ENCODE measurements around the gene BECN2.
A peak's percentile ranks its signal among the peaks of the same experiment; 100 is the strongest.
"Not testable (repeated sequence)": the region's sequence is repeated elsewhere in the genome, so short reads cannot be mapped to it uniquely, and the experiment has no call there.

The BECN2 gene

DNA sequence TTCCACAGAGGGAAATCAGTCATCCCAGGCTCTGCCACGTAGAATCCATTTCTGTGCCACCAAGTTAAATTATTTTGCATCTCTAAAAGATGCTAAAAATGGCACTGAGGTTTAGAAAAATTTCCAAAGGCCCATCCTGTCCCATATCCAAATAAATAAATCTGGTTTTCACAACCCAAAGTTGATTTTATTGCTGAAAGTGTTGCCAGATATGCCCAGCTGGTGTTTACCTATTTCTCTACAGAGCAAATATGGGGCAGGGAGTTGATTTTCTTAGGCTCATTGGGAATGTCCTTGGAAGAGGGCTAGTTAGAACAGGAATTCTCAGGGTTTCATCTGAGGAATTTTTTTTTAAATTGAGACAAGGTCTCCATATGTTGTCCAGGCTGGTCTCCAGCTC is 22.4 kb downstream of the BECN2 start:
- no peak for DNase-seq (ENCODE audit: low read depth)

DNA sequence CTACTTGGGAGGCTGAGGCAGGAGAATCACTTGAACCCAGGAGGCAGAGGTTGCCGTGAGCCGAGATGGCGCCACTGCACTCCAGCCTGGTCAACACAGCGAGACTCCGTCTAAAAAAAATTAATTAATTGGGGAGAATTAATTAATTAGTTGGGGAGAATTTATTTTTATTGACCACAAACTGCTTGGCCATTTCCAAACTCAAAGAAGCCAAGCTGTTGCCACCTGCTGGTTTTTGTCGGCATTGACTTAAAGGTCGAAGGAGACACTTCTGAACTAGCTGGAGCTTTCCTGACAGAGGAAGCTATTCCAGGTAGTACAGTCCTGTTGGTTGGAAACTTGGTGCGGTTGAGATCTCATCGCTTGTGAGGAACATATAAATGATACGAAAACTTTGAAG is 28.2 kb downstream of the BECN2 start:
- DNase-seq (ENCODE audit: low read depth): no peak

DNA sequence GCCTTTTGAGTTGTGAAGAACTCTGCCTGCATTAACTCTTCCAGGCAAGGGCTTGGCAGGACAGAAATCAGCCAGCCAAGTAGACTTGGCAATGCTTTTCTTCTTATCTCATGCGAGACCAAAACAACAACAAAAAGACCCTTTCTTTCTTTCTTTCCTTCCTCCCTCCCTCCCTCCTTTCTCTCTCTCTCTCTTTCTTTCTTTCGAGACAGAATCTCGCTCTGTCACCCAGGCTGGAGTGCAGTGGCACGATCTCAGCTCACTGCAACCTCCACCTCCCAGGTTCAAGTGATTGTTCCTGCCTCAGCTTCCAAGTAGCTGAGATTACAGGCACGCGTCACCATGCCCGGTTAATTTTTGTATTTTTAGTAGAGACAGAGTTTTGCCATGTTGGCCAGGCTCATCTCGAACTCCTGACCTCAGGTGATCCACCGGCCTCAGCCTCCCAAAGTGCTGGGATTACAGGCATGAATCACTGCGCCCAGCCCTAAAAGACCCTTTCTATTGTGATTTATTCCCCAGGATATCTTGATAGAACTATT is 30.9 kb downstream of the BECN2 start:
- not testable (repeated sequence) for DNase-seq (ENCODE audit: low read depth)

DNA sequence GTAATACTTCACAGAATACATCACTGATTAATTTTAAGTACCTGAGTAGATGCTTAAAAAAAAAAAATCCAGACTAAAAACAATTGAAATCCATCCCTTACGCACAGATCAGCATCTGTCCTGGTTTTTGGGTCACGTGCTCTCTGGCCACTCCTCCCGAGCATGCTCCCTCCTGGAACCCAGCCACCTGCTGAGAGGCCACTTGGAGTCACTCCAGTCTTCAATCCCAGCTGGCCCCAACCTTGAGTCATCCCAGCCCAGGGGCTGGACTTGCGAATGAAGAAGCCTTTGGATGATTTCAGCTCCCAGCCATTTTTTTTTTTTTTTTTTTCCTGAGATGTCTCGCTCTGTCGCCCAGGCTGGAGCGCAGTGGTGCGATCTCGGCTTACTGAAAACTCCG is 32.5 kb downstream of the BECN2 start:
- peak; percentile 88 for DNase-seq (ENCODE audit: low read depth)

DNA sequence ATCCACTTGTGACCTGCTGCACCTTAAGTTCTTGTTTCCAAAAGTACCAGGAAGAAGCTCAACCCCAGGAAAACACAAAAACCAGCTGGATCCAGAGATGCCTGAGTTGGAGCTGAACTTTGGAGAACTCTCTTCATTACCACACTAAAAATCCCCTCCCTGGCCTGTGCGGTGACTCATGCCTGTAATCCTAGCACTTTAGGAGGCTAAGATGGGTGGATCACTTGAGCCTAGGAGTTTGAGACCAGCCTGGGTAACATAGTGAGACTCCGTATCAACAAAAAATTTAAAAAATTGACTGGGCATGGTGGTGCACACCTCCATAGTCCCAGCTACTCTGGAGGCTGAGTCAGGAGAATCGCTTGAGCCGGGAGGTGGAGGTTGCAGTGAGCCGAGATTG is 35.2 kb downstream of the BECN2 start:
- no peak for DNase-seq (ENCODE audit: low read depth)

DNA sequence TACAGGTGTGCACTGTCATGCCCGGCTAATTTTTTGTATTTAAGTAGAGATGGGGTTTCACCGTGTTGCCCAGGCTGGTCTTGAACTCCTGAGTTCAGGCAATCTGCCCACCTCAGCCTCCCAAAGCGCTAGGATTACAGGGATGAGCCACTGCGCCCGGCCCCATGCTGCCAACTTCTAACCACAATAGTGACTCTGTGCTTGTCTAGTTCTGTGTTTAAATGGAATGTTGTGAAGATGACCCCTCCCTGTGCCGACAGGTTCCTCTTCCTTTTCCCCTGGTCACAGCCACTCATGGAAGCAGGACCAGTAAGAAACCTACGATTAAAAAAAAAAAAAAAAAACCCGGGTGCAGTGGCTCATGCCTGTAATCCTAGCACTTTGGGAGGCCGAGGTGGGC is 36.6 kb downstream of the BECN2 start:
- no peak for DNase-seq (ENCODE audit: low read depth)

DNA sequence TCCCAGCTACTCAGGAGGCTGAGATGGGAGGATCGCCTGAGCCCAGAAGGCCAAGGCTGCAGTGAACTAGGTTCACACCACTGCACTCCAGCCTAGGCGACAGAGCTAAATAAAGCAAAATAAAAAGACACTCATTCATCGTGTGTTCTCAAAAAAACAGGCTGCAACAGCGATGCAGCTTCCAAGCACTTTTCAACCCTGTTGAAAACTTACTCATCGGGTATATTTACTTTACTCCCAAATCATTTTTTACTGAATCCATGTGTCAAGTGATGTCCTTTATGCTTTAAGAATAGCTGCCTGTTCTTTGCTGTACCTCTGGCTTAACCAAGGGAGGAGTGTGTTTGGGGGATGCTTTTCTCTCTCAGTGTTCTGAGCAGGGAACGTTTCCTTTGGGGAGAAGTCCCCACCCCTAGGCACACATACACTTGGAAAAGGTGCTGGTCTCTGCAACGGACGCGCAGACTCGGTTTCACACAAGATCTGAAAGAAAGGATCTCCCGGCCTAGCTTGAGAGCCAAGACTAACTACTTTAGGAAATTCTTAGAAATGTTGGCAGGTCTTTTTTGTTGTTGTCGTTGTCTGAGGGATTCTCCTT is 39.9 kb downstream of the BECN2 start:
- no peak for DNase-seq (ENCODE audit: low read depth)

DNA sequence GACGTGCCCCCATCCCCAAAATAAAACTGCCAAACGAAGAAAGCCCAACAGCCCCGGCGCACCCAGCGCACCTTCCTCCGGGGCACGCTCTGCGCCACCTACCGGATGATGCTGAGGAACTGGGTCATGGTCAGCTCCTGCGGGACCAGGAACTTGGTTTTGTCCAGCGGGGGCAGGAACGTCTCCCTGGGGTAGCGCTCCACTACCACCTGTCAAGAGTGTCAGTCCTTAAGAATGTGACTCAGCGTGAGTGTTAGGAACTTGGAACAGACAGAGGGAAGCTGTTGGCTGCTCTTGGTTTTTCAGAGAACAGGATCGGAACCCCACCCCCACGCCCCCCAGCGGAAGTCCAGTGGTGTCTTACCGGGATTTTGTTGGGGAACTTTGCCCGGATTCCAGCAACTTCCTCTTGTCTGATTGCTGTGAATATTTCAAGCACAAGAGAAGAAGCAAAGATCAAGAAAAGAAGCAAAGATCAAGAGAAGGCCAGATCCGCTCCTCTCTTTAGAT is 40.9 kb downstream of the BECN2 start:
- peak; percentile 33 for DNase-seq (ENCODE audit: low read depth)

DNA sequence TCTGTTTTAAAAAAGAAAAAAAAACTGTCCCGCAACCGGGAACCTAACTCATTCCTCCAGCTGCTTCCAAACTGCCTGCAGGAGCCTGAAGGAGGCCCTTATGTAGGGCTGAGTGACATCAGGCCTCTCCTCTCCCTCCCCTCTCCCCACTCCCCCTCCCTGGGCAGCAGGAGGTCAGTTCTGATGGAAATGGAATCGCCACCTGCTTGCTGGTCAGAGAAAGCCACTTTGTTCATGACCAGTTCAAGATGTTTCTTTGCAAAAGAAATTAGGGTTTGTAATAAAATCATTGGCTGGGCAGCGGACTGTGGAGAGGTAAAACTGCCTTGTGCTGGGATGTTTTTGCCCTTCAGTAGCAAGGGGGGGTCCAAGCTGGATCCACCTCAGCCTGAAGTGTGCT is 41.5 kb downstream of the BECN2 start, which contains the start of gene MAP1LC3C:
MAP1LC3C (minus strand) TSS at position 73 of the 400 bp plus-strand sequence. CDS start 90 bp downstream, outside the sequence.
- DNase-seq (ENCODE audit: low read depth): no peak

DNA sequence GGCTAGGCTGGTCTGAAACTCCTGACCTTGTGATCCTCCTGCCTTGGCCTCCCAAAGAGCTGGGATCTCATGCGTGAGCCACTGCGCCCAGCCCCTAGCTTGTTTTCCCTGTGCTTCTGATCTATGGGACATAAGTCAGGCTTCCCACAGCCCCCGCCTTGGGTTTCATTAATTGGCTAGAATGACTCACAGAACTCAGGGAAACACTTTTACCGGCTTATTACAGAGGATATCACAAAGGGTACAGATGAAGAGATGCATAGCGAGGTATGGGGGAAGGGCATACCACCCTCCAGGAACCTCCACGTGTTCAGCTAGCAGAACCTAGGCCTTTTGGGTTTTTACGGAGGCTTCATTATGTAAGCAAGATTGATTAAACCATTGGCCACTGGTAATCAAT is 42.9 kb downstream of the BECN2 start:
- no peak for DNase-seq (ENCODE audit: low read depth)

DNA sequence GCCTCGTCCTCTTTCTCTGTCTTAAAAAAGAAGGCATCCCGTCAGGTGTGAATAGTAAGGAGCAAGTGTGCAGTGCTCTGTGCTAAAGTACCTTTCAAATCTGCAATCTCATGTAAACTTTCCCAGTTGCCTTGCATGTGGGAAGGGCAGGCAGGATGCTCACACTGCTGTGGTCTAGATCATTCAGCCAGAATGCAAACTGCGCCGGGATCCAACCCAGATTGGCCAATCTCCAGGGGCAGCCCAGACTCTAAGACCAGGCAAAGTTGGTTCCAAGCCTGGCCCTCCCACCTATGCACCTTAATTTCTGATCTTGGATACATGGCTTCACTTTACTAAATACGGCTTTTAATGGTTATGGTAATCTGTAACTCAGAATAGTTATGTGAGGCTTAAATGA is 44.5 kb downstream of the BECN2 start:
- DNase-seq (ENCODE audit: low read depth): no peak

DNA sequence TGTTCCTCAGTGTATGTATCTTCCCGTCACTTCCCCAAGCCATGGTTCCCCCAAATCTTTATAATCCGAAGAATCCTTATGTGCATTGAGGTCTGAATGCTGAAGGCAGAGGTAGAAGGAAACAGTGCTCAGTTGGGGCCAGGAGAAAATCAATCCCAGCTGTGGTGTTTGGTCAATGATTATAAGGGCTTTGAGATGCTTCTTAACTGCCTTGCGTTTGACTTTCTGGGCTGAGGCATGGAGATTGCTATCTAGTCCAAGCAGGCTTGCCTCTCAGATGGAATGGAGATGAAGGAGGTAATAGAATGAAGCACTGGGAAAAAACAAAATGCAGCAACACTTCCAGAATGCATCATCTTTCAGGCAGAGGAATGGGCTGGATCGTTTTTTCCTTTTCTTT is 44.9 kb downstream of the BECN2 start:
- DNase-seq (ENCODE audit: low read depth): no peak

DNA sequence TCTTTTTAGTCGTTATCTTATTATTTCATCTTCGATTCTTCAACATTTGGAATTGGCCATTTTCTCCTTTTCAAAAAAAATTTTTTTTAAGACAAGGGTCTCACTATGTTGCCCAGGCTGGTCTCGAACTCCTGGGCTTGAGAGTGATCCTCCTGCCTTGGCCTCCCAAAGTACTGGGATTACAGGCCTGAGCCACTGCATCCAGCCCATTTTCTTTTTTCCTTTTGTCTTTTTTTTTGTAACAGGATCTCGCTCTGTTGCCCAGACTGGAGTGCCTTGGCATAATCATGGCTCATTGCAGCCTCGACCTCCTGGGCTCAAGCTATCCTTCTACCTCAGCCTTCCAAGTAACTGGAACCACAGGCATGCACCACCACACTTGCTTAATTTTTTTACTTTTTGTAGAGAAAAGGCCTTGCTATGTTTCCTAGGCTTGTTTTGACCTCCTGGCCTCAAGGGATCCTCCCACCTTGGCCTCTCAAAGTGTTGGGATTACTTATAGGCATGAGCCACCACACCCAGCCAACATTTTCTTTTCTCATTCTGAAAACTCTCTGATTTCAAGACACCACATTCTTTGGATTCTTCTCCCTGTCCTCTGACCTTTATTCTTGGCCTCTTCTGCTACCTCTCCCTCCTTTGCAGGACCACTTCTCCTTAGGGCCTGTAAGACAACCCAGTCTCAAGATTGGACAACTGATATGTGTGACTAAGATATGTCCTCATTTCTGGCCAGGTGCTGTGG is 47.4 kb downstream of the BECN2 start:
- DNase-seq (ENCODE audit: low read depth): peak; percentile 50

DNA sequence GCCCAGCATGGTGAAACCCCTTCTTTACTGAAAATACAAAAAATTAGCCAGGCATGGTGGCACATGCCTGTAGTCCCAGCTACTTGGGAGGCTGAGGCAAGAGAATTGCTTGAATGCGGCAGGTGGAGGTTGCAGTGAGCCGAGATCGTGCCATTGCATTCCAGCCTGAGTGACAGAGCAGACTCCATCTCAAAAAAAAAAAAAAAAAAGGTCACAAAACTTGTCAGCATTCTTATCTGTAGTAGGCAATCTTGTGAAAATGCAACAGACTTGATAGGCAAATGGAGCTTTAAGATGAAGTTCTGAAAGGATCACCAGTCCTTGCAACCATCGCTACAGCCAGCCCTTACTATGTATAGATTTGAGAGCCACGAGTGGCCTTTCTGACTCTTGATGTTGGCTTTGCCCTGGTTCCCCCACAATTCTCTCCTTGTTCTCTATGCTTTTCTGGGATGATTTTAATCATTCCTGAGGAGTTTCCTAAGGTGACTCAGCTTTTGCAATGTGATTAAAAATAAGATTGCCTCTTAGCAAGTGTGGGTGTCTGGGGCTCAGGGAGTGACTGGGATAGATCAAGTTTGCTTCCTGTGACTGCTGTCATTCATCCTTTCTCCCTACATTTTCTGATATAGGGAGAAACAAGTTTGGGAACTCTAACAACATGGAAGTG is 48.4 kb downstream of the BECN2 start:
- peak; percentile 55 for DNase-seq (ENCODE audit: low read depth)

DNA sequence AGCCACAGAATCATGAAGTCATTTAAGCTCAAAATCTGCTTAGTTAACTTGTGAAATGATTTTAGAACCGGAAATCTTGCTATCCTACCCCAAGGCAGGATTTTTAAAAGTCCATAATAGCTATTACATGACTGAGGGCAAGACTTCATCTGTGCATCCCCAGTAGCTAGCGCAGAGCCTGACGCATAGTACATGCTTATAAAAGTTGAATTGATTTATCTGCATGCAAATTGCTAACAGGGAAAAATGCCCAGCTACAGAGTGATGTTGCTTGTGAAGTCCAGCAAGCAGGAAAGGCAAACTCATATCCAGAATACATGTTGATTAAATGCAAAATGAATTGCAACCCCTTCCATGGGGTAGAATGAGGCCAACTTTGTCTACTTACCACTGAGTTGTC is 49.4 kb downstream of the BECN2 start:
- no peak for DNase-seq (ENCODE audit: low read depth)
